ENCODE results near the gene GRK5. TPM values are rescaled to one million over a fixed set of nuclear protein-coding genes. Genes with fewer than 3 reads are reported as not detected.

The GRK5 gene
- total RNA-seq, 2 donors from 2014 or later = 3.4 to 4.9 TPM

- Histone ChIP-seq H3K9me3 (no peaks in the 10 kb centered on the region), H3K4me3 (no peak overlapping the region), H3K27me3 (no peaks in the 10 kb centered on the region), H3K4me1 (peaks cover 23% of the 10 kb centered on the region), H3K36me3 (replicated peaks in 1 of 2; ENCODE audit: insufficient read depth in 1 of 2, low read depth in 2 of 2) (no peaks in the 10 kb centered on the region), H3K27ac (no peak overlapping the region)
- intact Hi-C loops (cut with DNase I) = no loop called here
- DNase-seq (no peak), ATAC-seq (no peak)
- 73 to 78% methylated on average over 6 of the region's 6 CpGs for WGBS, 2 donors
- TF ChIP-seq POLR2A (IDR thresholded peaks at IDR 0.05) = no peak
- TF ChIP-seq CTCF (IDR thresholded peaks at IDR 0.05) = no peak
Observed at GRCh38 chr10:119291223-119291900, 84.0 kb downstream of the GRK5 start.

- ATAC-seq = no peak
- Histone ChIP-seq H3K27ac (no peak overlapping the region), H3K4me1 (peaks cover 41% of the 10 kb centered on the region), H3K9me3 (no peaks in the 10 kb centered on the region), H3K27me3 (no peaks in the 10 kb centered on the region), H3K36me3 (replicated peaks in 1 of 2; ENCODE audit: insufficient read depth in 1 of 2, low read depth in 2 of 2) (no peaks in the 10 kb centered on the region), H3K4me3 (no peak overlapping the region)
- intact Hi-C loops (cut with DNase I) = no loop called here
- no peak for TF ChIP-seq POLR2A (IDR thresholded peaks at IDR 0.05)
- TF ChIP-seq CTCF (IDR thresholded peaks at IDR 0.05) = no peak
- no peak for DNase-seq
- WGBS, 2 donors = 76 to 78% methylated on average over 10 to 11 of the region's 11 CpGs
Observed at GRCh38 chr10:119292968-119293760, 85.8 kb downstream of the GRK5 start.

GRCh38 chr10:119296703-119297102, 89.3 kb downstream of the GRK5 start:
- WGBS, 2 donors = 42 to 45% methylated on average over 4 of the region's 4 CpGs
- no peaks in the 10 kb centered on the region for H3K27me3 ChIP-seq
- peak; percentile 95 for ATAC-seq
- no peak overlapping the region for H3K4me3 ChIP-seq
- no peaks in the 10 kb centered on the region for H3K9me3 ChIP-seq
- H3K4me1 ChIP-seq = peaks cover 61% of the 10 kb centered on the region
- TF ChIP-seq CTCF (IDR thresholded peaks at IDR 0.05) = no peak
- TF ChIP-seq POLR2A (IDR thresholded peaks at IDR 0.05) = peak in 1 of 3 donors; percentile 25
- peak overlapping the region; percentile 66 to 76 (median 68) for H3K27ac ChIP-seq
- no peaks in the 10 kb centered on the region for H3K36me3 ChIP-seq (replicated peaks in 1 of 2; ENCODE audit: insufficient read depth in 1 of 2, low read depth in 2 of 2)
- intact Hi-C loops (cut with DNase I) = no loop called here
- DNase-seq = peak; percentile 90 to 97 (median 94)

- Histone ChIP-seq H3K36me3 (replicated peaks in 1 of 2; ENCODE audit: insufficient read depth in 1 of 2, low read depth in 2 of 2) (no peaks in the 10 kb centered on the region), H3K27ac (peak overlapping the region; percentile 66 to 76 (median 68))
- WGBS, 2 donors = 68 to 73% methylated on average over 5 of the region's 5 CpGs
Observed at GRCh38 chr10:119297207-119297968, 90.0 kb downstream of the GRK5 start.

More at GRCh38 chr10:119297207-119297968, 90.0 kb downstream of the GRK5 start:
- intact Hi-C loops (cut with DNase I) = no loop called here
- ATAC-seq (peak; percentile 23), DNase-seq (no peak)
- H3K27me3 ChIP-seq = no peaks in the 10 kb centered on the region
- H3K4me3 ChIP-seq = no peak overlapping the region
- peaks cover 68% of the 10 kb centered on the region for H3K4me1 ChIP-seq
- TF ChIP-seq POLR2A (IDR thresholded peaks at IDR 0.05) (no peak), CTCF (IDR thresholded peaks at IDR 0.05) (no peak)
- H3K9me3 ChIP-seq = no peaks in the 10 kb centered on the region
